HG03066 (cell line): ENCODE measurements around the gene PANK2.
"Not testable (repeated sequence)": the region's sequence is repeated elsewhere in the genome, so short reads cannot be mapped to it uniquely, and the experiment has no call there.

Experiments used
- ATAC-seq: cut with Tn5 transposase; IDR thresholded peaks from one replicate; pipeline ENCODE4 v1.9.1; 2021; ENCODE audit warnings: low read depth; ENCODE audit not compliant: unreplicated experiment

PANK2 gene

GRCh38 chr20:3925113-3925695, 36.0 kb downstream of the PANK2 start:
- ATAC-seq = no peak

- ATAC-seq = no peak
Measured at GRCh38 chr20:3925899-3926638, 36.9 kb downstream of the PANK2 start.

GRCh38 chr20:3927486-3928291, 38.5 kb downstream of the PANK2 start:
- no peak for ATAC-seq

- no peak for ATAC-seq
Measured at GRCh38 chr20:3929713-3930060, 40.5 kb downstream of the PANK2 start.

GRCh38 chr20:3930265-3931206, 41.3 kb downstream of the PANK2 start:
- ATAC-seq = no peak

- no peak for ATAC-seq
Measured at GRCh38 chr20:3931664-3932063, 42.5 kb downstream of the PANK2 start.

- ATAC-seq = no peak
Measured at GRCh38 chr20:3932277-3932676, 43.1 kb downstream of the PANK2 start.

- no peak for ATAC-seq
Measured at GRCh38 chr20:3932681-3933080, 43.5 kb downstream of the PANK2 start.

GRCh38 chr20:3933218-3933617, 44.0 kb downstream of the PANK2 start:
- no peak for ATAC-seq

GRCh38 chr20:3934624-3935023, 45.4 kb downstream of the PANK2 start:
- no peak for ATAC-seq

- no peak for ATAC-seq
Measured at GRCh38 chr20:3935295-3935955, 46.2 kb downstream of the PANK2 start.

GRCh38 chr20:3935956-3936340, 46.8 kb downstream of the PANK2 start:
- no peak for ATAC-seq

GRCh38 chr20:3937618-3938017, 48.4 kb downstream of the PANK2 start:
- no peak for ATAC-seq

- ATAC-seq = no peak
Measured at GRCh38 chr20:3940905-3941304, 51.7 kb downstream of the PANK2 start.

- ATAC-seq = not testable (repeated sequence)
Measured at GRCh38 chr20:3946666-3947065, 57.5 kb downstream of the PANK2 start.

GRCh38 chr20:3964719-3965118, 75.5 kb downstream of the PANK2 start:
- no peak for ATAC-seq

- no peak for ATAC-seq
Measured at GRCh38 chr20:3966571-3966970, 77.4 kb downstream of the PANK2 start.

- no peak for ATAC-seq
Measured at GRCh38 chr20:3970016-3970415, 80.8 kb downstream of the PANK2 start.

- ATAC-seq = no peak
Measured at GRCh38 chr20:3971145-3971544, 82.0 kb downstream of the PANK2 start.

GRCh38 chr20:3972161-3972560, 83.0 kb downstream of the PANK2 start:
- ATAC-seq = no peak
